NCI-H1105 (cell line): ENCODE results near the gene SECISBP2.

Experiments
- DNase-seq: peaks from one replicate; lab custom pipeline; 2025; lab: John Stamatoyannopoulos, UW

The SECISBP2 gene

DNA sequence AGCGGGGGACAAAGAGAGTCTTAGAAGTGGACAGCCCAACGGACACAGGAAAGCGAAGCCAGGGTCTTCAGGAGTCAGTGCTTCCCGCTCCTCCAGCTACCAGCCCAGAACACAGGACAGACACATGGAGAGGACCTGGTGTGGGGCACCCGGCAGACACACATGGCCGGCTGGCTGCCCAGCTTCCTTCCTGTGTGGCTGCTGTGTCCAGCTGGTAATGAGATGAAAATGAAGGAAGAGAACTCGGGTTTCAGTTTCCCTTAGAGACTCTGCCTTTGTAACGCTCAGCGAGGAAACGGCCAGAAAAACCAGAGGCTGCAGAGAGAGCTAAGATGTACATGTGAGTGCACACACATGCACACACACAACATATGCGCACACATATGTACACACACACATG is 87.5 kb downstream of the SECISBP2 start:
- no peak for DNase-seq

DNA sequence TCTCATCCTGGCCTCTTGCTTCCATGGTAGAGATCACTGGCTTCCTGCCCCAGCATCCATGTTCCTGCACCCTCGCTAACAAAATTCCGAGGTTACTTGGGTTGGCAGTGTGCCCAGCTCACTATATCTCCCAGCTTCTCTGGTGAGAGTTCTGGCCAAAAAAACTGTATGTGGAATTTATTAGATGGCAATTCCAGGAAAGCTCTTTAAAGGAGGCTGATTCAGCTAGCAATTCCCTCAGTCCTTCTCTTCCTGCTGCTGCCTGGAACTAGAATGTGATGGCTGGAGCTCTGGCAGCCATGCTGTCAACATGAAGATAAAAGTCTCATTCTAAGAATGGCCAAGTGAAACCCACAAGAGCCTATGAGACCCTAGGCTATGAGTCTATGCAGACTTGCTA is 88.8 kb downstream of the SECISBP2 start:
- DNase-seq, result no peak

DNA sequence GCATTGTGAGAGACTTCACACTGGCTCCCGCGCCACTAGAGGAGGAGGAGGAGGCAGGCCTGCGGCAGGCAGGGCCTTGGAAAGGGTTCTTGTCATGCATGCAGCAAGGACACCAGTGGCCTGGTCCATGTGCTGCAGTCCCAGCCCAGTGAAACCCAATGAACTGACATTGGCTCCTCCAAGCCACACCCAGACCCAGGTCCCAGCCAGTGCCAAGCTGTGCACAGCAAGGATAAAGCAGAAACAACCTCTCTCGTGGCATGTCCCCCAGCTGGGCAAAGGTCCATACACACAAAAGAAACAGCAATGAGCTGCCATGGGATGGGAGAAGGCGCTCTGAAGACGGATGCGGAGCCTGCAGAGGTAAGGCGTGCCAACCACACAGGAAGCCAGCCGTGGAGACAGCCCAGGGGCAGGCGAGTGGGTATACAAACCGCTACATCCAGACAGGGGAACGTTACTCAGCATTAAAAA is 90.4 kb downstream of the SECISBP2 start:
- DNase-seq, result no peak
